Measurements from ENCODE around the gene CHI3L2. TPM values are rescaled to one million over a fixed set of nuclear protein-coding genes. Genes with fewer than 3 reads are reported as not detected.

The CHI3L2 gene
- total RNA-seq, 1 donor = 6.2 TPM

DNA sequence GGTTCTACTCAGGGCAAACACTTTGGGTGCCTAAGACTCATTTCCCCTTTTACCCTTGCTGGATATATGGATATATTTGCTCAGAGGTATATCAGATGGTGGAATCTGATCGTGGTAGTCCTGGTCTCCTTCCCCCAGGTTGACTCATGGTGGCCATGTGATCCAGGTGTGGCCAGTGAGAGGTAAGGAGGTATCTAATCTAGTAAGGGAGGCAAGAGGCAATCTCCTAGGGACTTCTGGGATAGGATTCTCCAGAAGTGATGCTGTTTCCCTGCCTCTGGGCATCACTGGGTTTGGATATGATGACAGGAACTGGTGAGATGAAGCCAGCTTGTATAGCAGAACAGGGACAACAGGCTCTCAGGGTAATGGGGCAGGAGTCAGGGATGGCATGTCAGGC is 18.6 kb upstream of the CHI3L2 start:
- DNase-seq (ENCODE audit: low read depth) = no peak
- TF ChIP-seq, protein P1, sequence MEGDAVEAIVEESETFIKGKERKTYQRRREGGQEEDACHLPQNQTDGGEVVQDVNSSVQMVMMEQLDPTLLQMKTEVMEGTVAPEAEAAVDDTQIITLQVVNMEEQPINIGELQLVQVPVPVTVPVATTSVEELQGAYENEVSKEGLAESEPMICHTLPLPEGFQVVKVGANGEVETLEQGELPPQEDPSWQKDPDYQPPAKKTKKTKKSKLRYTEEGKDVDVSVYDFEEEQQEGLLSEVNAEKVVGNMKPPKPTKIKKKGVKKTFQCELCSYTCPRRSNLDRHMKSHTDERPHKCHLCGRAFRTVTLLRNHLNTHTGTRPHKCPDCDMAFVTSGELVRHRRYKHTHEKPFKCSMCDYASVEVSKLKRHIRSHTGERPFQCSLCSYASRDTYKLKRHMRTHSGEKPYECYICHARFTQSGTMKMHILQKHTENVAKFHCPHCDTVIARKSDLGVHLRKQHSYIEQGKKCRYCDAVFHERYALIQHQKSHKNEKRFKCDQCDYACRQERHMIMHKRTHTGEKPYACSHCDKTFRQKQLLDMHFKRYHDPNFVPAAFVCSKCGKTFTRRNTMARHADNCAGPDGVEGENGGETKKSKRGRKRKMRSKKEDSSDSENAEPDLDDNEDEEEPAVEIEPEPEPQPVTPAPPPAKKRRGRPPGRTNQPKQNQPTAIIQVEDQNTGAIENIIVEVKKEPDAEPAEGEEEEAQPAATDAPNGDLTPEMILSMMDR (IDR thresholded peaks at IDR 0.05; ENCODE audit: insufficient read depth, low read length) = no peak
- no peak overlapping the region for H3K4me3 ChIP-seq (ENCODE audit: low read depth, low read length)

- no peak for DNase-seq (ENCODE audit: low read depth)
- no peak overlapping the region for H3K4me3 ChIP-seq (ENCODE audit: low read depth, low read length)
- TF ChIP-seq, protein P1 (IDR thresholded peaks at IDR 0.05; ENCODE audit: insufficient read depth, low read length) = no peak
Observed at GRCh38 chr1:111209622-111210021, 17.9 kb upstream of the CHI3L2 start.

- no peak overlapping the region for H3K4me3 ChIP-seq (ENCODE audit: low read depth, low read length)
- DNase-seq (ENCODE audit: low read depth) = no peak
- TF ChIP-seq, protein P1 (IDR thresholded peaks at IDR 0.05; ENCODE audit: insufficient read depth, low read length) = no peak
Observed at GRCh38 chr1:111211921-111212320, 15.6 kb upstream of the CHI3L2 start.

DNA sequence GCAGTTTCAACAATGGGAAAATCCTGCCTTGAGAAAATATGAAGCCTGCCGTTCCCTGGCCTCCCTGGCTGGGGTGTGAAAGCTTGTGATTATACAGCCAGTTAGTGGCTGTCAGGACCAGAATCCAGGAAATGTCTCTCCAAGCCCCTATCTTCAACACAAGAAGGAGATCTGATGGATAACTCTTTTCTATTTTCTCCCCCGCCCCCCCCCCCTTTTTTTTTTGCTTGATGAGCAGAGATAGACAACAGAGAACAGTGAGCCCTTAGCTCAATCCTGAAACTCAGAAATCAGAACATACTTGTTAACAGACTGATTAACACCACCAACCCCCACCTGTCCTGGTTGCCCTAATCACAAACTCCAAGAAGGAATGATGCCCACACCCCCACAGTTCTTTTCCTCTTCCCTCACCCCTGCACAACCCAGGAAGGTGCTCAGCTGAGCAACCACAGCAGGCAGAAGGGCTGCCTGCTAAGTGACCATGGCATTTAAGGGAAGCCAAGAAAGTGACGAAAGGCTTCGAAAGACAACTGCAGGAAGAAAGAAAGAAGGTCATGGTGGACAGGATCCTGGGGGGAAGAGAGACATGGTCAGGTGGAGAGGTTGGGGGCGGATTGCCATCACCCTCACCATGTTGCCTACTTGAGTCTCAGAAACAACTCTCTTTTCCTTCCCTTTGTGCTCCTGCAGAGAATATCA is 14.7 kb upstream of the CHI3L2 start:
- TF ChIP-seq, protein P1 (IDR thresholded peaks at IDR 0.05; ENCODE audit: insufficient read depth, low read length) = no peak
- DNase-seq (ENCODE audit: low read depth) = no peak
- H3K4me3 ChIP-seq (ENCODE audit: low read depth, low read length) = no peak overlapping the region

GRCh38 chr1:111213412-111213811 is 14.1 kb upstream of the CHI3L2 start:
- TF ChIP-seq, protein P1 (IDR thresholded peaks at IDR 0.05; ENCODE audit: insufficient read depth, low read length) = no peak
- no peak for DNase-seq (ENCODE audit: low read depth)
- no peak overlapping the region for H3K4me3 ChIP-seq (ENCODE audit: low read depth, low read length)

- no peak for DNase-seq (ENCODE audit: low read depth)
- no peak overlapping the region for H3K4me3 ChIP-seq (ENCODE audit: low read depth, low read length)
- TF ChIP-seq, protein P1 (IDR thresholded peaks at IDR 0.05; ENCODE audit: insufficient read depth, low read length) = no peak
Observed at GRCh38 chr1:111214074-111214801, 13.3 kb upstream of the CHI3L2 start.

All from fibroblast of the aortic adventitia (primary cell).